ENCODE results near the gene SULT1C2. TPM values are rescaled to one million over a fixed set of nuclear protein-coding genes. Genes with fewer than 3 reads are reported as not detected.

Gene SULT1C2
- total RNA-seq, 1 donor from 2014 or later, result 13.1 TPM

GRCh38 chr2:108293850-108294249 lies 5.2 kb downstream of the SULT1C2 start:
- DNase-seq (ENCODE audit: low read depth), result no peak

- DNase-seq (ENCODE audit: low read depth), result peak; percentile 85
Measured at GRCh38 chr2:108297436-108298141, 8.9 kb downstream of the SULT1C2 start.

GRCh38 chr2:108301558-108301957 lies 12.9 kb downstream of the SULT1C2 start:
- DNase-seq (ENCODE audit: low read depth), result no peak

GRCh38 chr2:108304975-108305374 lies 16.3 kb downstream of the SULT1C2 start:
- DNase-seq (ENCODE audit: low read depth), result no peak

GRCh38 chr2:108305901-108306300 lies 17.2 kb downstream of the SULT1C2 start:
- DNase-seq (ENCODE audit: low read depth), result peak; percentile 46

- DNase-seq (ENCODE audit: low read depth), result no peak
Measured at GRCh38 chr2:108309903-108310302, 21.2 kb downstream of the SULT1C2 start.

- DNase-seq (ENCODE audit: low read depth), result peak; percentile 44
Measured at GRCh38 chr2:108314586-108315296, 26.0 kb downstream of the SULT1C2 start.

- peak; percentile 96 for DNase-seq (ENCODE audit: low read depth)
Measured at GRCh38 chr2:108315444-108315934, 26.8 kb downstream of the SULT1C2 start.

GRCh38 chr2:108316033-108316432 lies 27.3 kb downstream of the SULT1C2 start:
- peak; percentile 55 for DNase-seq (ENCODE audit: low read depth)

GRCh38 chr2:108316461-108317258 lies 28.0 kb downstream of the SULT1C2 start:
- peak; percentile 59 for DNase-seq (ENCODE audit: low read depth)

- peak; percentile 50 for DNase-seq (ENCODE audit: low read depth)
Measured at GRCh38 chr2:108320326-108320922, 31.7 kb downstream of the SULT1C2 start.

GRCh38 chr2:108323619-108324018 lies 34.9 kb downstream of the SULT1C2 start:
- peak; percentile 42 for DNase-seq (ENCODE audit: low read depth)

GRCh38 chr2:108324531-108325255 lies 36.0 kb downstream of the SULT1C2 start:
- DNase-seq (ENCODE audit: low read depth), result peak; percentile 82

GRCh38 chr2:108325756-108326155 lies 37.1 kb downstream of the SULT1C2 start:
- DNase-seq (ENCODE audit: low read depth), result peak; percentile 61

GRCh38 chr2:108329771-108330170 lies 41.1 kb downstream of the SULT1C2 start:
- DNase-seq (ENCODE audit: low read depth), result no peak

GRCh38 chr2:108330979-108331378 lies 42.3 kb downstream of the SULT1C2 start:
- no peak for DNase-seq (ENCODE audit: low read depth)

GRCh38 chr2:108345951-108346350 lies 57.3 kb downstream of the SULT1C2 start:
- DNase-seq (ENCODE audit: low read depth), result peak; percentile 38

GRCh38 chr2:108346827-108347226 lies 58.1 kb downstream of the SULT1C2 start:
- no peak for DNase-seq (ENCODE audit: low read depth)

- DNase-seq (ENCODE audit: low read depth), result no peak
Measured at GRCh38 chr2:108347786-108348185, 59.1 kb downstream of the SULT1C2 start.

GRCh38 chr2:108348816-108349570 lies 60.3 kb downstream of the SULT1C2 start:
- peak; percentile 58 for DNase-seq (ENCODE audit: low read depth)

All from renal cortical epithelial cell (primary cell).